Suprapubic skin (tissue), 4 donors: ENCODE results near the gene HDGFL2. TPM values are rescaled to one million over a fixed set of nuclear protein-coding genes. Genes with fewer than 3 reads are reported as not detected.

Experiments used
- DNase-seq, 2 donors: peaks; one replicate each; pipeline ENCODE4 v3.0.0-alpha.2; 2019; ENCODE audit warnings: low spot score in 2 of 2
- H3K27ac ChIP-seq: fragments of 200-600 bp; sonication (generic); one replicate; pipeline ENCODE4 v1.5.1; 2019
- H3K27me3 ChIP-seq: fragments of 200-600 bp; sonication (generic); one replicate; pipeline ENCODE4 v1.5.1; 2019
- H3K36me3 ChIP-seq: fragments of 200-600 bp; sonication (generic); one replicate; pipeline ENCODE4 v1.5.1; 2019
- H3K4me1 ChIP-seq: fragments of 200-600 bp; sonication (generic); one replicate; pipeline ENCODE4 v1.5.1; 2019
- H3K4me3 ChIP-seq: fragments of 200-600 bp; sonication (generic); one replicate; pipeline ENCODE4 v1.5.1; 2019; ENCODE audit warnings: mild to moderate bottlenecking
- H3K9me3 ChIP-seq: fragments of 200-600 bp; sonication (generic); one replicate; pipeline ENCODE4 v1.5.1; 2019
- EP300 ChIP-seq: sonication (generic); formaldehyde crosslinking; IDR thresholded peaks from one replicate; pipeline ENCODE4 v1.6.1; 2017; ENCODE audit warnings: antibody characterized with exemption
- POLR2A ChIP-seq, 2 donors: fragments of 450-650 bp; IDR thresholded peaks; one replicate each; pipeline ENCODE4 v1.6.1; 2017; ENCODE audit warnings: antibody characterized with exemption in 2 of 2, mild to moderate bottlenecking in 2 of 2, moderate library complexity in 2 of 2
- POLR2AphosphoS5 ChIP-seq, 3 donors: sonication (generic); formaldehyde crosslinking; IDR thresholded peaks; one replicate each; pipeline ENCODE4 v1.6.1; 2017; ENCODE audit warnings: antibody characterized with exemption in 3 of 3
- WGBS: methylation state at CpG from one replicate; pipeline ENCODE4 v1.1.5; 2018; 5-methylcytosine and 5-hydroxymethylcytosine counted together
- total RNA-seq, 4 donors: library from RNA; depleted of rRNA; stranded (reverse); fragments of >200 nt; gene quantifications; one replicate each; pipeline ENCODE4 v1.1.0, GENCODE V29; 2016
- TF ChIP-seq, protein P1 (sequence below), 2 donors: fragments of 200-600 bp in 1 of 2; fragments of 450-650 bp in 1 of 2; sonication (generic) in 1 of 2; IDR thresholded peaks; one replicate each; pipeline ENCODE4 v1.5.1; 2016 to 2019; ENCODE audit warnings: antibody characterized with exemption in 2 of 2, mild to moderate bottlenecking in 1 of 2, moderate library complexity in 1 of 2

HDGFL2 gene
- total RNA-seq, 4 donors from 2014 or later: 23.0 to 27.4 (median 23.4) TPM

GRCh38 chr19:4508698-4509097 lies 36.6 kb downstream of the HDGFL2 start:
- WGBS: 90% methylated on average over 5 of the region's 21 CpGs
- TF ChIP-seq POLR2A (IDR thresholded peaks at IDR 0.05) (no peak), POLR2AphosphoS5 (IDR thresholded peaks at IDR 0.05) (no peak), EP300 (no peak)
- TF ChIP-seq, protein P1, sequence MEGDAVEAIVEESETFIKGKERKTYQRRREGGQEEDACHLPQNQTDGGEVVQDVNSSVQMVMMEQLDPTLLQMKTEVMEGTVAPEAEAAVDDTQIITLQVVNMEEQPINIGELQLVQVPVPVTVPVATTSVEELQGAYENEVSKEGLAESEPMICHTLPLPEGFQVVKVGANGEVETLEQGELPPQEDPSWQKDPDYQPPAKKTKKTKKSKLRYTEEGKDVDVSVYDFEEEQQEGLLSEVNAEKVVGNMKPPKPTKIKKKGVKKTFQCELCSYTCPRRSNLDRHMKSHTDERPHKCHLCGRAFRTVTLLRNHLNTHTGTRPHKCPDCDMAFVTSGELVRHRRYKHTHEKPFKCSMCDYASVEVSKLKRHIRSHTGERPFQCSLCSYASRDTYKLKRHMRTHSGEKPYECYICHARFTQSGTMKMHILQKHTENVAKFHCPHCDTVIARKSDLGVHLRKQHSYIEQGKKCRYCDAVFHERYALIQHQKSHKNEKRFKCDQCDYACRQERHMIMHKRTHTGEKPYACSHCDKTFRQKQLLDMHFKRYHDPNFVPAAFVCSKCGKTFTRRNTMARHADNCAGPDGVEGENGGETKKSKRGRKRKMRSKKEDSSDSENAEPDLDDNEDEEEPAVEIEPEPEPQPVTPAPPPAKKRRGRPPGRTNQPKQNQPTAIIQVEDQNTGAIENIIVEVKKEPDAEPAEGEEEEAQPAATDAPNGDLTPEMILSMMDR (IDR thresholded peaks at IDR 0.05): no peak

DNA sequence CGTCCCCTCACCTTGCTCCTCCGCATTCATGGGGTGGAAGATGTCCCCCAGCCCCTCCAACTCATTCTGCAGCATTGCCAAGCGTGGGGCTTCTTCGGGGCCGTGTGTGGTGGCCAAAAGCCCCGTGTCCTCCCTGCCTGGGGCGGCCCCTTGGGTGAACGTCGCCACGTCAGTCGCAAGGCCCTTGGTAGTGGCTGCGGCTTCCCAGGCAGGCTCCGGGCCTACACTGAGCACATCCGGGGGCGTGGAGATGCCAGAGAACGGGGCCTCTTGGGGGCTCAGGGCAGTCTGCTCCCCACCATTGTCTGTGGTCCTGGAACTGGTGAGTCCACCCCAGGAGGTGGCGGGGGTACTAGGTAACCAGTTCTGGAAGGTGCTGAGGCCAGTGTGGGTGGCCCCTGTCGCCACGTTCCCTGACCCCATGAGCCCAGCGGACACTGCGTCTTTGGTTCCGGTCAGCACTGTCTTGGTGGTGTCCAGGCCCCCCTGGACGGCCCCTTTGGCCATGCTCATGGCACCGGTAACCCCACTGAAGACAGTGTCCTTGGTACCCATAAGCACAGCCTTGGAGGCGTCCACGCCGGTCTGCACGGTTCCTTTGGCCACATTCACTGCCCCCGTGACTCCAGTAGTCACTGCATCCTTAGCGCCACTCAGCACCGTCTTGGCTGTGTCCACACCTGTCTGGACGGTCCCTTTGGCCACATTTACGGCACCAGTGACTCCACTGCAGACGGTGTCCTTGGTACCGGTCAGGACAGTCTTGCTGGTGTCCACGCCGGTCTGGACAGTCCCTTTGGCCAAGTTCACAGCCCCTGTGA lies 38.5 kb downstream of the HDGFL2 start:
- no peak for TF ChIP-seq EP300
- no peak for TF ChIP-seq POLR2A (IDR thresholded peaks at IDR 0.05)
- TF ChIP-seq, protein P1 (IDR thresholded peaks at IDR 0.05): no peak
- no peak for TF ChIP-seq POLR2AphosphoS5 (IDR thresholded peaks at IDR 0.05)
- DNase-seq: no peak
- H3K27me3 ChIP-seq: no peaks in the 10 kb centered on the region
- H3K36me3 ChIP-seq: peaks cover 5% of the 10 kb centered on the region
- H3K4me3 ChIP-seq: no peak overlapping the region
- no peaks in the 10 kb centered on the region for H3K9me3 ChIP-seq
- H3K27ac ChIP-seq: no peak overlapping the region
- 82% methylated on average over 33 of the region's 37 CpGs for WGBS
- no peaks in the 10 kb centered on the region for H3K4me1 ChIP-seq

More at GRCh38 chr19:4508698-4509097, 36.6 kb downstream of the HDGFL2 start:
- H3K4me3 ChIP-seq: no peak overlapping the region
- peak in 1 of 2 donors; percentile 78 for DNase-seq
- no peaks in the 10 kb centered on the region for H3K9me3 ChIP-seq
- H3K4me1 ChIP-seq: no peaks in the 10 kb centered on the region
- H3K27me3 ChIP-seq: no peaks in the 10 kb centered on the region
- no peak overlapping the region for H3K27ac ChIP-seq
- H3K36me3 ChIP-seq: peaks cover 18% of the 10 kb centered on the region

DNA sequence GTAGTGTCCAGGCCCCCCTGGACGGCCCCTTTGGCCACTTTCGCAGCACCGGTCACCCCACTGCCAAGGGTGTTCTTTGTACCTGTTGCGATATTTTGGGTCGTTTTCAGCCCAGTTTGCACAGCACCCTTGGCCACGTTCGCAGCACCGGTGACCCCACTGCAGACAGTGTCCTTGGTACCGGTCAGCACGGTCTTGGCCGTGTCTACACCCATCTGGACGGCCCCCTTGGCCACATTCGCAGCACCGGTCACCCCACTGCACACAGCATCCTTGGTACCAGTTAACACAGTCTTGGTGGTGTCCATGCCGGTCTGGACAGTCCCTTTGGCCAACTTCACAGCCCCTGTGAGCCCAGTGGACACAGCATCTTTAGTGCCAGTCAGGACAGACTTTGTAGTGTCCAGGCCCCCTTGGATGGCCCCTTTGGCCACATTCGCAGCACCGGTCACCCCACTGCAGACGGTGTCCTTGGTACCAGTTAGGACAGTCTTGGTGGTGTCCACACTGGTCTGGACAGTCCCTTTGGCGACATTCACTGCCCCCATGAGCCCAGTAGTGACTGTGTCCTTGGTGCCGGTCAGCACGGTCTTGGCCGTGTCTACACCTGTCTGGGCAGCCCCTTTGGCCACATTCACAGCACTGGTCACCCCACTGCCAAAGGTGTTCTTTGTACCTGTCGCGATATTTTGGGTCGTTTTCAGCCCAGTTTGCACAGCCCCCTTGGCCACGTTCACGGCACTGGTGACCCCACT lies 39.4 kb downstream of the HDGFL2 start:
- H3K4me1 ChIP-seq: no peaks in the 10 kb centered on the region
- no peaks in the 10 kb centered on the region for H3K36me3 ChIP-seq
- no peaks in the 10 kb centered on the region for H3K27me3 ChIP-seq
- TF ChIP-seq, protein P1 (IDR thresholded peaks at IDR 0.05): no peak
- TF ChIP-seq POLR2AphosphoS5 (IDR thresholded peaks at IDR 0.05) (no peak), EP300 (no peak), POLR2A (IDR thresholded peaks at IDR 0.05) (no peak)
- no peak for DNase-seq
- no peak overlapping the region for H3K27ac ChIP-seq
- no peaks in the 10 kb centered on the region for H3K9me3 ChIP-seq
- WGBS: 85% methylated on average over 27 of the region's 27 CpGs
- H3K4me3 ChIP-seq: no peak overlapping the region

DNA sequence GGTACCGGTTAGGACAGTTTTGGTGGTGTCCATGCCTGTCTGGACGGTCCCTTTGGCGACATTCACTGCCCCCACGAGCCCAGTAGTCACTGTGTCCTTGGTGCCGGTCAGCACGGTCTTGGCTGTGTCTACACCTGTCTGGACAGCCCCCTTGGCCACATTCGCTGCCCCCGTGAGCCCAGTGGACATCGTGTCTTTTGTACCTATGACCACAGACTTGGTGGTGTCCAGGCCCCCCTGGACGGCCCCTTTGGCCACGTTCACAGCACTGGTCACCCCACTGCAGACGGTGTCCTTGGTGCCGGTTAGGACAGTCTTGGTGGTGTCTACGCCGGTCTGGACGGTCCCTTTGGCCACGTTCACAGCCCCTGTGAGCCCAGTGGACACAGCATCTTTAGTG lies 40.0 kb downstream of the HDGFL2 start:
- Histone ChIP-seq H3K4me3 (no peak overlapping the region), H3K27ac (no peak overlapping the region), H3K36me3 (no peaks in the 10 kb centered on the region), H3K9me3 (no peaks in the 10 kb centered on the region), H3K27me3 (peaks cover 3% of the 10 kb centered on the region), H3K4me1 (no peaks in the 10 kb centered on the region)
- no peak for DNase-seq
- 95% methylated on average over 17 of the region's 17 CpGs for WGBS
- TF ChIP-seq POLR2A (IDR thresholded peaks at IDR 0.05) (no peak), EP300 (no peak), POLR2AphosphoS5 (IDR thresholded peaks at IDR 0.05) (no peak)
- TF ChIP-seq, protein P1 (IDR thresholded peaks at IDR 0.05): no peak

DNA sequence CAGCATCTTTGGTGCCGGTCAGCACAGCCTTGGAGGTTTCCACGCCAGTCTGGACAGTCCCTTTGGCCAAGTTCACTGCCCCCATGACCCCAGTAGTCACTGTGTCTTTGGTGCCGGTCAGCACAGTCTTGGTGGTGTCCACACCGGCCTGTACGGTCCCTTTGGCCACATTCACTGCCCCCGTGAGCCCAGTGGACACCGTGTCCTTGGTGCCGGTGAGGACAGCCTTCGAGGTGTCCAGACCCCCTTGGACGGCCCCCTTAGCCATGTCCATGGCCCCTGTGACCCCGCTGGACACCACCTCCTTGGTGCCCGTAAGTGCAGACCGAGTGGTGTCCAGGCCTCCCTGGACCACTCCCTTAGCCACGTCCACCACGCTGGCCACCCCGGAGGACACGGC lies 41.2 kb downstream of the HDGFL2 start:
- TF ChIP-seq, protein P1 (IDR thresholded peaks at IDR 0.05): no peak
- TF ChIP-seq EP300: no peak
- no peak for TF ChIP-seq POLR2AphosphoS5 (IDR thresholded peaks at IDR 0.05)
- TF ChIP-seq POLR2A (IDR thresholded peaks at IDR 0.05): no peak
- no peaks in the 10 kb centered on the region for H3K9me3 ChIP-seq
- WGBS: 80% methylated on average over 8 of the region's 17 CpGs

More for the DNA sequence above, 41.2 kb downstream of the HDGFL2 start:
- no peaks in the 10 kb centered on the region for H3K4me1 ChIP-seq
- H3K27ac ChIP-seq: no peak overlapping the region
- no peaks in the 10 kb centered on the region for H3K36me3 ChIP-seq
- H3K4me3 ChIP-seq: no peak overlapping the region
- no peak for DNase-seq
- H3K27me3 ChIP-seq: peaks cover 7% of the 10 kb centered on the region
